NB4 (cell line): Measurements from ENCODE around the gene PLPPR1.

Experiments
- MYC ChIP-seq: IDR thresholded peaks from 2 replicates; pipeline ENCODE4 v1.6.1; 2011; ENCODE audit warnings: low read depth, low read length
- POLR2A ChIP-seq: IDR thresholded peaks from 2 replicates; pipeline ENCODE4 v1.6.1; 2011; ENCODE audit warnings: mild to moderate bottlenecking; ENCODE audit not compliant: insufficient read length; ENCODE audit errors: extremely low read depth
- TF ChIP-seq, protein P1 (sequence below): IDR thresholded peaks from one replicate; pipeline ENCODE4 v1.5.1; 2012; ENCODE audit warnings: low read depth, low read length

DNA sequence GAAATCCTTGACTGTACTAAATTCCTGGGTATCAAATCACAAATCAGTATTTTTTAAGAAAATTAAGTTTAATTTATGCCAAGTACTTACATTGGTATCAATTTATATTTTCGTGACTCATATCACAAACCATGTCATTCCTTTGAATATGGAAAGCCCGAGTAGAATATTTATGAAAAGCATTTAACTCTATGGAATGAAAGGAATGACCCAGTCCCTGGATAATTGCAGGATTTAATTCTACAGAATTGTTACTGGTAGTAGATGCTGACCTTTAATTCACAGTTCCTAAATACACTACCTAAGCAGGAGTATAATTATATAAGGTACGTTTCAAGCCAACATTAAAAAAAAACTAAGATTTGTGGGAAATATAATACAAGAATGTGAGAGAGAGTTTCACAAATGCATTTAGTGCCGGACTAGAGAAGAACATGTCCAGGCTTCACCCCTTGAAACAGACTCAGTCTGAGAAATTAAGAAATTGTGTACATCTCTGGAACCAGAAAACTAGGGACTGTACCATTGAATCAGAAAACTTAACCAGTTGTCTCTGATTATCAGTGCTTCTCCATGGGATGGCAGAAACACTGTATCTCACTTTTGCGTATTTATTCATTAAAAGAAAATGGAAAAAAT, 28.5 kb upstream of the PLPPR1 start:
- TF ChIP-seq POLR2A (no peak), MYC (no peak)
- TF ChIP-seq, protein P1, sequence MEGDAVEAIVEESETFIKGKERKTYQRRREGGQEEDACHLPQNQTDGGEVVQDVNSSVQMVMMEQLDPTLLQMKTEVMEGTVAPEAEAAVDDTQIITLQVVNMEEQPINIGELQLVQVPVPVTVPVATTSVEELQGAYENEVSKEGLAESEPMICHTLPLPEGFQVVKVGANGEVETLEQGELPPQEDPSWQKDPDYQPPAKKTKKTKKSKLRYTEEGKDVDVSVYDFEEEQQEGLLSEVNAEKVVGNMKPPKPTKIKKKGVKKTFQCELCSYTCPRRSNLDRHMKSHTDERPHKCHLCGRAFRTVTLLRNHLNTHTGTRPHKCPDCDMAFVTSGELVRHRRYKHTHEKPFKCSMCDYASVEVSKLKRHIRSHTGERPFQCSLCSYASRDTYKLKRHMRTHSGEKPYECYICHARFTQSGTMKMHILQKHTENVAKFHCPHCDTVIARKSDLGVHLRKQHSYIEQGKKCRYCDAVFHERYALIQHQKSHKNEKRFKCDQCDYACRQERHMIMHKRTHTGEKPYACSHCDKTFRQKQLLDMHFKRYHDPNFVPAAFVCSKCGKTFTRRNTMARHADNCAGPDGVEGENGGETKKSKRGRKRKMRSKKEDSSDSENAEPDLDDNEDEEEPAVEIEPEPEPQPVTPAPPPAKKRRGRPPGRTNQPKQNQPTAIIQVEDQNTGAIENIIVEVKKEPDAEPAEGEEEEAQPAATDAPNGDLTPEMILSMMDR, result no peak
